Small intestine (tissue), 7 donors: ENCODE results near the gene HRH4. TPM values are rescaled to one million over a fixed set of nuclear protein-coding genes. Genes with fewer than 3 reads are reported as not detected.
A peak's percentile ranks its signal among the peaks of the same experiment; 100 is the strongest.

ENCODE experiments used
- DNase-seq, 2 donors: peaks; one replicate each; pipeline versions ENCODE4 v3.0.0 to v3.0.0-alpha.2; 2013
- FAIRE-seq: peaks from 2 replicates; lab custom pipeline; 2012; peaks lifted over from hg19 to GRCh38; lab: Jason Lieb, UNC
- H3K27ac ChIP-seq, 3 donors: one replicate each; pipeline ENCODE4 v1.5.1; 2013; ENCODE audit warnings: low read length in 2 of 3, mild to moderate bottlenecking in 2 of 3, control low read depth in 1 of 3, inconsistent platforms in 1 of 3, low read depth in 1 of 3, moderate library complexity in 1 of 3
- H3K27me3 ChIP-seq, 3 donors: one replicate each; pipeline ENCODE4 v1.6.1; 2013; ENCODE audit warnings: low read length in 3 of 3, inconsistent platforms in 1 of 3; ENCODE audit not compliant: control insufficient read depth in 3 of 3, insufficient read depth in 3 of 3
- H3K36me3 ChIP-seq, 3 donors: one replicate each; pipeline ENCODE4 v1.6.1; 2013; ENCODE audit warnings: low read length in 3 of 3, inconsistent platforms in 1 of 3, low read depth in 1 of 3, mild to moderate bottlenecking in 1 of 3, moderate library complexity in 1 of 3; ENCODE audit not compliant: control insufficient read depth in 3 of 3, insufficient read depth in 2 of 3
- H3K4me1 ChIP-seq, 3 donors: one replicate each; pipeline ENCODE4 v1.6.1; 2013; ENCODE audit warnings: low read length in 2 of 3, inconsistent platforms in 1 of 3, low read depth in 1 of 3, mild to moderate bottlenecking in 1 of 3, moderate library complexity in 1 of 3; ENCODE audit not compliant: control insufficient read depth in 3 of 3, insufficient read depth in 2 of 3
- H3K4me3 ChIP-seq, 3 donors: one replicate each; pipeline ENCODE4 v1.5.1; 2013; ENCODE audit warnings: low read length in 3 of 3, control low read depth in 1 of 3, inconsistent platforms in 1 of 3, low read depth in 1 of 3, mild to moderate bottlenecking in 1 of 3, moderate library complexity in 1 of 3
- H3K9me3 ChIP-seq, 2 donors: one replicate each; pipeline ENCODE4 v1.6.1; 2013; ENCODE audit warnings: low read depth in 1 of 2, low read length in 1 of 2; ENCODE audit not compliant: control insufficient read depth in 2 of 2, insufficient read depth in 1 of 2
- WGBS, 3 donors: extraction: QIAGEN DNeasy Blood & Tissue Kit; methylation state at CpG; one replicate each; pipeline ENCODE4 v1.1.7; 2013; 5-methylcytosine and 5-hydroxymethylcytosine counted together
- polyA plus RNA-seq, 4 donors: library from polyadenylated mRNA; stranded (reverse) in 3 of 4; unstranded in 1 of 4; fragments of 200-250 nt in 3 of 4; fragments of 120-200 nt in 1 of 4; gene quantifications; one replicate each; pipeline versions ENCODE4 v1.2.1 to v1.2.3, GENCODE V29; 2013
- donor health status: healthy with polysubstance abuse.
- donor health status: control.
- donor health status: control.
- donor health status: Bipolar disorder and iron deficiency.
- donor health status: healthy.

The HRH4 gene
- polyA plus RNA-seq, 4 donors = 0.03 TPM; not detected in 3

GRCh38 chr18:24426398-24427294, 33.8 kb upstream of the HRH4 start, which contains the start of gene IMPACT:
TSS of gene IMPACT (plus strand) at chr18:24426670. CDS start at chr18:24426757, 87 bp downstream.
- WGBS, 3 donors = 1 to 4% (median 1%) methylated on average over 30 to 82 of the region's 82 CpGs
- peak; percentile 81 to 94 for DNase-seq
- peaks cover 0 to 5% of the 10 kb centered on the region in 2 donors for H3K9me3 ChIP-seq
- peak within 1 kb of the TSS; percentile 72 to 90 (median 85) for H3K27ac ChIP-seq
- no peak for FAIRE-seq
- H3K27me3 ChIP-seq = peaks cover 0 to 24% (median 0%) of the 10 kb centered on the region in 3 donors
- peak within 1 kb of the TSS; percentile 79 to 96 (median 84) for H3K4me3 ChIP-seq
- H3K36me3 ChIP-seq = no peaks in the 10 kb centered on the region
- peaks cover 0 to 5% (median 4%) of the 10 kb centered on the region in 3 donors for H3K4me1 ChIP-seq

DNA sequence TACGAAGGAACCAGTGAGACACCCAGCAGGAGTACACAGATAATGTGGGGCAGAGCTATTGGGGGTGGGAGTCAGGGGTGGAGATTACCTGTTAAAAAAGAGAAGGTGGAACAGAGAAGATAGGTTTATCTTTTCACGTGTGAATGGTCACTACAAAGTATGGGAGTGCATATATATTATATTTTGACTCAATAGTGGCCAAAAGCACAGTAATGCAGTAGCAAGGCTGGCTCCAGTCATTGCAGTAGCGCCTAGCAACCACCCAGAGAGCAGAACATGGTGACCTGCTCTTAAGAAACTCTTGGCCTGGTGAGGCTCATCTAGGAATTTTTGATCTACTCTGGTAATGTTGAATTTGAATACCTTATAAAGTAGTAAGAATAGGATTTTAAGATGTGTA, 33.0 kb upstream of the HRH4 start:
- peak overlapping the region; percentile 79 to 96 (median 84) for H3K4me3 ChIP-seq
- FAIRE-seq (no peak), DNase-seq (peak in 1 of 2 donors; percentile 14)
- H3K9me3 ChIP-seq = peaks cover 0 to 5% of the 10 kb centered on the region in 2 donors
- peaks cover 0 to 5% (median 4%) of the 10 kb centered on the region in 3 donors for H3K4me1 ChIP-seq
- H3K36me3 ChIP-seq = peaks cover 0 to 2% (median 0%) of the 10 kb centered on the region in 3 donors
- H3K27ac ChIP-seq = no peak overlapping the region
- WGBS, 3 donors = 50 to 61% (median 60%) methylated on average over 3 of the region's 3 CpGs
- H3K27me3 ChIP-seq = peaks cover 0 to 19% (median 0%) of the 10 kb centered on the region in 3 donors

DNA sequence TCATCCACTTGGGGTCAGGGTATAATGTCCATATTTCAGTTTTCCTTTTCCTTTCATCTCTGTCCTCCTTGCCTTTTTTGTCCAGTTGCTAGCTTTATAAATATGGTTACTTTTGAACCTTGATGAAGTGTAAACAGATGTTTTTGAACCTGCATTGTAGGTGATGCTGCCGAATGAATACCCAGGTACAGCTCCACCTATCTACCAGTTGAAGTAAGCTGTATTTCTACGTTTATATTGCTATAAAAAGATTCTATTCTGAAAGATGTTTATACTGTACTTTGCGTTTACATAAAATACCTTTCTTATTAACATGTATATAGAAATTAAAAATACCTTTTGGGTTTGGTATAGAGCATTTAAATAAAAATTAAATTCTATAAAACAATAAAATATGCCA, 31.7 kb upstream of the HRH4 start:
- WGBS, 3 donors = 68 to 79% (median 71%) methylated on average over 3 of the region's 3 CpGs
- DNase-seq = no peak
- no peak overlapping the region for H3K27ac ChIP-seq
- H3K4me3 ChIP-seq = no peak overlapping the region
- H3K36me3 ChIP-seq = peaks cover 0 to 5% (median 0%) of the 10 kb centered on the region in 3 donors
- no peak for FAIRE-seq
- H3K9me3 ChIP-seq = peaks cover 0 to 5% of the 10 kb centered on the region in 2 donors
- peaks cover 0 to 5% (median 4%) of the 10 kb centered on the region in 3 donors for H3K4me1 ChIP-seq
- peaks cover 0 to 15% (median 0%) of the 10 kb centered on the region in 3 donors for H3K27me3 ChIP-seq

GRCh38 chr18:24429188-24429587, 31.2 kb upstream of the HRH4 start:
- no peak for FAIRE-seq
- H3K27ac ChIP-seq = no peak overlapping the region
- WGBS, 3 donors = 94 to 97% (median 96%) methylated on average over 4 of the region's 4 CpGs
- DNase-seq = no peak
- H3K27me3 ChIP-seq = peaks cover 0 to 10% (median 0%) of the 10 kb centered on the region in 3 donors
- H3K36me3 ChIP-seq = peaks cover 0 to 5% (median 0%) of the 10 kb centered on the region in 3 donors
- H3K9me3 ChIP-seq = peaks cover 0 to 5% of the 10 kb centered on the region in 2 donors
- H3K4me1 ChIP-seq = peaks cover 0 to 5% (median 4%) of the 10 kb centered on the region in 3 donors
- H3K4me3 ChIP-seq = no peak overlapping the region

GRCh38 chr18:24432618-24433017, 27.8 kb upstream of the HRH4 start:
- Histone ChIP-seq H3K9me3 (no peaks in the 10 kb centered on the region), H3K36me3 (peaks cover 0 to 11% (median 2%) of the 10 kb centered on the region in 3 donors), H3K27ac (no peak overlapping the region), H3K27me3 (no peaks in the 10 kb centered on the region), H3K4me1 (peaks cover 0 to under 1% (median under 1%) of the 10 kb centered on the region in 3 donors), H3K4me3 (no peak overlapping the region)
- WGBS, 3 donors = 94 to 96% (median 95%) methylated on average over 3 of the region's 3 CpGs
- FAIRE-seq = no peak
- no peak for DNase-seq

GRCh38 chr18:24436939-24437338, 23.5 kb upstream of the HRH4 start:
- FAIRE-seq (no peak), DNase-seq (no peak)
- no peaks in the 10 kb centered on the region for H3K27me3 ChIP-seq
- no peak overlapping the region for H3K27ac ChIP-seq
- 90 to 97% (median 95%) methylated on average over 1 of the region's 1 CpG for WGBS, 3 donors
- H3K36me3 ChIP-seq = peaks cover 0 to 19% (median 2%) of the 10 kb centered on the region in 3 donors
- no peak overlapping the region for H3K4me3 ChIP-seq
- no peaks in the 10 kb centered on the region for H3K9me3 ChIP-seq
- no peaks in the 10 kb centered on the region for H3K4me1 ChIP-seq

- no peak overlapping the region for H3K27ac ChIP-seq
- H3K4me1 ChIP-seq = no peaks in the 10 kb centered on the region
- 76 to 79% (median 78%) methylated on average over 2 of the region's 2 CpGs for WGBS, 3 donors
- H3K4me3 ChIP-seq = no peak overlapping the region
- DNase-seq = no peak
- H3K36me3 ChIP-seq = peaks cover 0 to 18% (median 4%) of the 10 kb centered on the region in 3 donors
- H3K9me3 ChIP-seq = no peaks in the 10 kb centered on the region
- no peaks in the 10 kb centered on the region for H3K27me3 ChIP-seq
- no peak for FAIRE-seq
Measured at GRCh38 chr18:24443870-24444269, 16.6 kb upstream of the HRH4 start.

- WGBS, 3 donors = 85 to 97% (median 93%) methylated on average over 1 of the region's 1 CpG
- Histone ChIP-seq H3K36me3 (peaks cover 3 to 15% (median 4%) of the 10 kb centered on the region in 3 donors), H3K27me3 (no peaks in the 10 kb centered on the region), H3K4me1 (no peaks in the 10 kb centered on the region), H3K9me3 (no peaks in the 10 kb centered on the region), H3K27ac (no peak overlapping the region), H3K4me3 (no peak overlapping the region)
- DNase-seq (no peak), FAIRE-seq (no peak)
Measured at GRCh38 chr18:24446453-24446852, 14.0 kb upstream of the HRH4 start.
